Astrocyte of the spinal cord (primary cell): ENCODE measurements around the gene CLNK.

Experiments
- DNase-seq: peaks from one replicate; pipeline ENCODE4 v3.0.0; 2011; ENCODE audit warnings: low read depth, low spot score
- H3K4me3 ChIP-seq: 2 replicates; pipeline ENCODE4 v1.5.1; 2011; ENCODE audit warnings: low read depth, mild to moderate bottlenecking, low read length, moderate library complexity
- CTCF ChIP-seq: IDR thresholded peaks from 2 replicates; pipeline ENCODE4 v1.5.1; 2012; ENCODE audit warnings: low read depth, mild to moderate bottlenecking, low read length, inconsistent platforms
- in situ Hi-C: cut with HindIII; loops from 2 replicates; pipeline ENCODE4 v1.10.0; 2017; ENCODE audit warnings: low sequenced_read_pairs

CLNK gene

GRCh38 chr4:10554694-10555093 lies 129.9 kb downstream of the CLNK start:
- DNase-seq = peak; percentile 67
- no peak overlapping the region for H3K4me3 ChIP-seq
- in situ Hi-C loops = no loop called here
- peak; percentile 77 for TF ChIP-seq CTCF

- H3K4me3 ChIP-seq = no peak overlapping the region
- in situ Hi-C loops = no loop called here
Observed at GRCh38 chr4:10554121-10554520, 130.4 kb downstream of the CLNK start.

GRCh38 chr4:10552591-10553280 lies 131.8 kb downstream of the CLNK start:
- H3K4me3 ChIP-seq = no peak overlapping the region
- DNase-seq = no peak
- TF ChIP-seq CTCF = no peak
- in situ Hi-C loops = no loop called here

More at GRCh38 chr4:10554121-10554520, 130.4 kb downstream of the CLNK start:
- TF ChIP-seq CTCF = no peak
- DNase-seq = no peak

GRCh38 chr4:10535912-10536311 lies 148.7 kb downstream of the CLNK start:
- DNase-seq = no peak
- in situ Hi-C loops = loop anchor here (25.0 kb wide), 1 partner anchor 374 kb away; no protein-coding TSS in a partner anchor
- no peak overlapping the region for H3K4me3 ChIP-seq
- TF ChIP-seq CTCF = no peak

- in situ Hi-C loops = loop anchor here (25.0 kb wide), 1 partner anchor 373 kb away; no protein-coding TSS in a partner anchor
- no peak for DNase-seq
- no peak for TF ChIP-seq CTCF
- H3K4me3 ChIP-seq = no peak overlapping the region
Observed at GRCh38 chr4:10534820-10535219, 149.7 kb downstream of the CLNK start.

- in situ Hi-C loops = loop anchor here (25.0 kb wide), 1 partner anchor 370 kb away; no protein-coding TSS in a partner anchor
- no peak for TF ChIP-seq CTCF
- no peak for DNase-seq
- no peak overlapping the region for H3K4me3 ChIP-seq
Observed at GRCh38 chr4:10532155-10532554, 152.4 kb downstream of the CLNK start.
